ENCODE measurements around the gene ZNF853. TPM values are rescaled to one million over a fixed set of nuclear protein-coding genes. Genes with fewer than 3 reads are reported as not detected.

Gene ZNF853
- polyA plus RNA-seq, 1 of the 3 experiments (the other 2 are of a cell fraction), result 15.9 TPM

- 0 out of 2 replicates have a peak overlapping the region, but pooled peaks have one; percentile 99 for H3K4me2 ChIP-seq
- over 99% methylated on average over 8 of the region's 11 CpGs for WGBS (ENCODE audit: low lambda C conversion rate)
- ChIA-PET CTCF (interaction anchor here (1.8 to 2.0 kb wide), 2 partner anchors 20 to 50 kb away, joined by 6 to 11 read pairs; partner anchors contain the start of gene INTS15), POLR2A (no interaction called here)
- peaks cover 13% of the 10 kb centered on the region; the same call in 1 of the 2 replicates for H4K20me1 ChIP-seq (ENCODE audit: insufficient read depth)
- H3K9me3 ChIP-seq, result no peaks in the 10 kb centered on the region
- no peak overlapping the region for H3K9ac ChIP-seq
- peaks cover 56% of the 10 kb centered on the region for H3K79me2 ChIP-seq (ENCODE audit: insufficient read depth)
- H3K4me3 ChIP-seq (ENCODE audit: low read depth in 2 of 2, low read length in 1 of 2), result no peak overlapping the region
- H3K4me1 ChIP-seq (ENCODE audit: control insufficient read depth in 1 of 2, insufficient read depth in 2 of 2, low read depth in 1 of 2, low read length in 1 of 2), result peaks cover 5 to 15% of the 10 kb centered on the region in 2 experiments; a peak in 2 of 4 replicates
- H3K36me3 ChIP-seq (replicated peaks in 1 of 2; ENCODE audit: control insufficient read depth in 1 of 2, insufficient read depth in 2 of 2, low read length in 1 of 2), result peaks cover 30 to 54% of the 10 kb centered on the region in 2 experiments
- no peak overlapping the region for H2AFZ ChIP-seq (ENCODE audit: low read depth)
- no peak overlapping the region for H3K27ac ChIP-seq (ENCODE audit: low read depth in 2 of 2, low read length in 1 of 2)
- no peak for DNase-seq
- H3F3A ChIP-seq (replicated peaks; ENCODE audit: insufficient read depth), result no peaks in the 10 kb centered on the region
- H3K27me3 ChIP-seq (ENCODE audit: insufficient read depth), result no peaks in the 10 kb centered on the region
- H3K9me2 ChIP-seq, result no peaks in the 10 kb centered on the region
- TF ChIP-seq FOXM1 (IDR thresholded peaks at IDR 0.05; ENCODE audit: low read depth) (no peak), POLR2AphosphoS5 (IDR thresholded peaks at IDR 0.05; ENCODE audit: low read depth, low read length) (no peak), TEAD4 (IDR thresholded peaks at IDR 0.05; ENCODE audit: borderline replicate concordance, insufficient read depth) (no peak), RCOR1 (IDR thresholded peaks at IDR 0.05; ENCODE audit: low read length) (no peak), TCF12 (IDR thresholded peaks at IDR 0.05) (no peak), NRF1 (IDR thresholded peaks at IDR 0.05; ENCODE audit: low read depth, low read length) (no peak)
- TF ChIP-seq, protein P1, sequence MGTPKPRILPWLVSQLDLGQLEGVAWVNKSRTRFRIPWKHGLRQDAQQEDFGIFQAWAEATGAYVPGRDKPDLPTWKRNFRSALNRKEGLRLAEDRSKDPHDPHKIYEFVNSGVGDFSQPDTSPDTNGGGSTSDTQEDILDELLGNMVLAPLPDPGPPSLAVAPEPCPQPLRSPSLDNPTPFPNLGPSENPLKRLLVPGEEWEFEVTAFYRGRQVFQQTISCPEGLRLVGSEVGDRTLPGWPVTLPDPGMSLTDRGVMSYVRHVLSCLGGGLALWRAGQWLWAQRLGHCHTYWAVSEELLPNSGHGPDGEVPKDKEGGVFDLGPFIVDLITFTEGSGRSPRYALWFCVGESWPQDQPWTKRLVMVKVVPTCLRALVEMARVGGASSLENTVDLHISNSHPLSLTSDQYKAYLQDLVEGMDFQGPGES (IDR thresholded peaks at IDR 0.05; ENCODE audit: low read depth, low read length), result no peak
- TF ChIP-seq, protein P2, sequence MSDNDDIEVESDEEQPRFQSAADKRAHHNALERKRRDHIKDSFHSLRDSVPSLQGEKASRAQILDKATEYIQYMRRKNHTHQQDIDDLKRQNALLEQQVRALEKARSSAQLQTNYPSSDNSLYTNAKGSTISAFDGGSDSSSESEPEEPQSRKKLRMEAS (IDR thresholded peaks at IDR 0.05; ENCODE audit: low read depth), result no peak
Observed at GRCh38 chr7:6639627-6640026, 24.2 kb downstream of the ZNF853 start.

- Histone ChIP-seq H2AFZ (ENCODE audit: low read depth) (no peak overlapping the region), H3K4me2 (no peak overlapping the region), H3K9me3 (no peaks in the 10 kb centered on the region), H4K20me1 (ENCODE audit: insufficient read depth) (peaks cover 13% of the 10 kb centered on the region; the same call in 1 of the 2 replicates), H3F3A (replicated peaks; ENCODE audit: insufficient read depth) (no peaks in the 10 kb centered on the region), H3K36me3 (replicated peaks in 1 of 2; ENCODE audit: control insufficient read depth in 1 of 2, insufficient read depth in 2 of 2, low read length in 1 of 2) (peaks cover 34 to 60% of the 10 kb centered on the region in 2 experiments), H3K79me2 (ENCODE audit: insufficient read depth) (peaks cover 56% of the 10 kb centered on the region), H3K4me3 (ENCODE audit: low read depth in 2 of 2, low read length in 1 of 2) (no peak overlapping the region), H3K9ac (no peak overlapping the region), H3K4me1 (ENCODE audit: control insufficient read depth in 1 of 2, insufficient read depth in 2 of 2, low read depth in 1 of 2, low read length in 1 of 2) (peaks cover 5 to 15% of the 10 kb centered on the region in 2 experiments; a peak in 2 of 4 replicates), H3K9me2 (no peaks in the 10 kb centered on the region), H3K27ac (ENCODE audit: low read depth in 2 of 2, low read length in 1 of 2) (no peak overlapping the region), H3K27me3 (ENCODE audit: insufficient read depth) (no peaks in the 10 kb centered on the region)
- CTCF ChIA-PET, result interaction anchor here (0.9 to 1.8 kb wide), 2 partner anchors 17 to 19 kb away, joined by 3 to 11 read pairs; no protein-coding TSS in a partner anchor
- no peak for DNase-seq
- POLR2A ChIA-PET, result no interaction called here
- WGBS (ENCODE audit: low lambda C conversion rate), result 94% methylated on average over 11 of the region's 11 CpGs
- TF ChIP-seq GABPA (IDR thresholded peaks at IDR 0.05; ENCODE audit: low read depth) (no peak), MXI1 (IDR thresholded peaks at IDR 0.05; ENCODE audit: low read depth, low read length) (no peak), TAF1 (IDR thresholded peaks at IDR 0.05; ENCODE audit: borderline replicate concordance, low read depth, low read length) (no peak), POLR2AphosphoS5 (IDR thresholded peaks at IDR 0.05; ENCODE audit: low read depth, low read length) (no peak), USF2 (IDR thresholded peaks at IDR 0.05; ENCODE audit: borderline replicate concordance, low read depth, low read length) (no peak), CHD2 (IDR thresholded peaks at IDR 0.05; ENCODE audit: low read length, partially characterized antibody) (no peak), REST (IDR thresholded peaks at IDR 0.05; ENCODE audit: low read depth, low read length) (no peak), TEAD4 (IDR thresholded peaks at IDR 0.05; ENCODE audit: borderline replicate concordance, insufficient read depth) (no peak), RFX5 (IDR thresholded peaks at IDR 0.05; ENCODE audit: low read length) (no peak), FOSL2 (IDR thresholded peaks at IDR 0.05; ENCODE audit: borderline replicate concordance, low read depth) (no peak), JUND (IDR thresholded peaks at IDR 0.05) (no peak), MEF2A (IDR thresholded peaks at IDR 0.05; ENCODE audit: borderline replicate concordance, low read depth) (no peak), NRF1 (IDR thresholded peaks at IDR 0.05; ENCODE audit: low read depth, low read length) (no peak), TCF12 (IDR thresholded peaks at IDR 0.05) (no peak), RXRA (IDR thresholded peaks at IDR 0.05; ENCODE audit: borderline replicate concordance, low read depth) (no peak)
- TF ChIP-seq, protein P3, sequence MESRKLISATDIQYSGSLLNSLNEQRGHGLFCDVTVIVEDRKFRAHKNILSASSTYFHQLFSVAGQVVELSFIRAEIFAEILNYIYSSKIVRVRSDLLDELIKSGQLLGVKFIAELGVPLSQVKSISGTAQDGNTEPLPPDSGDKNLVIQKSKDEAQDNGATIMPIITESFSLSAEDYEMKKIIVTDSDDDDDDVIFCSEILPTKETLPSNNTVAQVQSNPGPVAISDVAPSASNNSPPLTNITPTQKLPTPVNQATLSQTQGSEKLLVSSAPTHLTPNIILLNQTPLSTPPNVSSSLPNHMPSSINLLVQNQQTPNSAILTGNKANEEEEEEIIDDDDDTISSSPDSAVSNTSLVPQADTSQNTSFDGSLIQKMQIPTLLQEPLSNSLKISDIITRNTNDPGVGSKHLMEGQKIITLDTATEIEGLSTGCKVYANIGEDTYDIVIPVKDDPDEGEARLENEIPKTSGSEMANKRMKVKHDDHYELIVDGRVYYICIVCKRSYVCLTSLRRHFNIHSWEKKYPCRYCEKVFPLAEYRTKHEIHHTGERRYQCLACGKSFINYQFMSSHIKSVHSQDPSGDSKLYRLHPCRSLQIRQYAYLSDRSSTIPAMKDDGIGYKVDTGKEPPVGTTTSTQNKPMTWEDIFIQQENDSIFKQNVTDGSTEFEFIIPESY (IDR thresholded peaks at IDR 0.05; ENCODE audit: borderline replicate concordance, low read depth), result no peak
Observed at GRCh38 chr7:6640246-6640721, 24.9 kb downstream of the ZNF853 start.
